H1 (cell line): ENCODE measurements around the gene OTOGL. TPM values are rescaled to one million over a fixed set of nuclear protein-coding genes. Genes with fewer than 3 reads are reported as not detected.
A peak's percentile ranks its signal among the peaks of the same experiment; 100 is the strongest.

ENCODE experiments used
- CTCF ChIA-PET: fragments of 300-600 bp; sonication (Branson Sonifier 250); formaldehyde crosslinking; loops from one replicate; lab custom pipeline; 2021; ENCODE audit not compliant: partially characterized antibody; lab: Charles Lee
- POLR2A ChIA-PET: fragments of 300-600 bp; sonication (Branson Sonifier 250); formaldehyde crosslinking; loops from one replicate; lab custom pipeline; 2021; ENCODE audit warnings: inconsistent platforms; ENCODE audit not compliant: partially characterized antibody; lab: Charles Lee
- DNase-seq, 2 experiments: peaks; one replicate each; pipeline versions ENCODE4 v3.0.0 to v3.0.0-alpha.2; 2010 to 2022; ENCODE audit warnings: low spot score in 2 of 2, low read depth in 1 of 2, mixed read lengths in 1 of 2
- FAIRE-seq: peaks from 2 replicates; lab custom pipeline; 2011; peaks lifted over from hg19 to GRCh38; lab: Jason Lieb, UNC
- H2AFZ ChIP-seq: 2 replicates; pipeline ENCODE4 v1.8.1; 2012; ENCODE audit warnings: low read length, inconsistent platforms
- H2AK5ac ChIP-seq: 2 replicates; pipeline ENCODE4 v1.6.1; 2013; ENCODE audit warnings: low read depth, low read length
- H2BK120ac ChIP-seq: replicated peaks from 2 replicates; pipeline ENCODE3; 2013; ENCODE audit warnings: low read depth, low read length, inconsistent platforms
- H2BK12ac ChIP-seq: 2 replicates; pipeline ENCODE4 v1.6.1; 2013; ENCODE audit warnings: low read depth, low read length
- H2BK15ac ChIP-seq: 2 replicates; pipeline ENCODE4 v1.6.1; 2013; ENCODE audit warnings: low read length
- H2BK20ac ChIP-seq: 2 replicates; pipeline ENCODE4 v1.6.1; 2013; ENCODE audit warnings: low read length
- H2BK5ac ChIP-seq: 2 replicates; pipeline ENCODE4 v1.6.1; 2013; ENCODE audit warnings: low read depth, low read length
- H3K14ac ChIP-seq: 2 replicates; pipeline ENCODE4 v1.6.1; 2013; ENCODE audit warnings: inconsistent platforms; ENCODE audit not compliant: insufficient read length
- H3K18ac ChIP-seq: 2 replicates; pipeline ENCODE4 v1.6.1; 2013; ENCODE audit warnings: low read length; ENCODE audit errors: extremely low read depth
- H3K23ac ChIP-seq: 2 replicates; pipeline ENCODE4 v1.6.1; 2013; ENCODE audit warnings: inconsistent platforms; ENCODE audit not compliant: insufficient read length
- H3K23me2 ChIP-seq: 2 replicates; pipeline ENCODE4 v1.6.1; 2013; ENCODE audit warnings: low read depth, low read length
- H3K27ac ChIP-seq: 2 replicates; pipeline ENCODE4 v1.6.1; 2011; ENCODE audit warnings: low read depth, low read length, inconsistent platforms
- H3K27me3 ChIP-seq, 4 experiments: replicated peaks in 1 of 4; 1 replicate in 1 of 4; 2 replicates in 3 of 4; pipeline versions ENCODE4 v1.6.1 to v1.8.1; 2011 to 2013; ENCODE audit warnings: low read length in 3 of 4, mild to moderate bottlenecking in 3 of 4, inconsistent platforms in 2 of 4, mixed read lengths in 2 of 4, moderate library complexity in 1 of 4; ENCODE audit not compliant: control insufficient read depth in 3 of 4, insufficient read depth in 3 of 4; ENCODE audit errors: extremely low read depth in 1 of 4
- H3K36me3 ChIP-seq, 4 experiments: 2 replicates each; pipeline versions ENCODE4 v1.6.1 to v1.8.1; 2011 to 2013; ENCODE audit warnings: mild to moderate bottlenecking in 4 of 4, low read length in 3 of 4, moderate library complexity in 2 of 4, control low read depth in 1 of 4, inconsistent platforms in 1 of 4; ENCODE audit not compliant: insufficient read depth in 4 of 4, control insufficient read depth in 2 of 4
- H3K4ac ChIP-seq: replicated peaks from 2 replicates; pipeline ENCODE3; 2013; ENCODE audit warnings: low read length, low read depth, mixed read lengths, inconsistent platforms; ENCODE audit not compliant: insufficient read length
- H3K4me1 ChIP-seq, 4 experiments: replicated peaks in 1 of 4; 1 replicate in 1 of 4; 2 replicates in 3 of 4; pipeline versions ENCODE4 v1.6.1 to v1.8.1; 2011 to 2013; ENCODE audit warnings: low read length in 3 of 4, inconsistent platforms in 2 of 4, mixed read lengths in 1 of 4; ENCODE audit not compliant: insufficient read depth in 4 of 4, control insufficient read depth in 3 of 4
- H3K4me2 ChIP-seq, 2 experiments: 2 replicates each; pipeline versions ENCODE4 v1.6.1 to v1.8.1; 2011 to 2013; ENCODE audit warnings: low read depth in 2 of 2, low read length in 2 of 2, control low read depth in 1 of 2, inconsistent platforms in 1 of 2, mild to moderate bottlenecking in 1 of 2; ENCODE audit not compliant: insufficient read depth in 1 of 2
- H3K4me3 ChIP-seq, 4 experiments: fragments of 200-600, 300-600 bp in 1 of 4; sonication (generic), shearing (Covaris generic), sonication (Bioruptor Twin) in 1 of 4; 2 replicates each; pipeline versions ENCODE4 v1.5.1 to v1.8.1; 2011 to 2016; ENCODE audit warnings: low read length in 4 of 4, low read depth in 3 of 4, control low read depth in 2 of 4, inconsistent platforms in 2 of 4, mild to moderate bottlenecking in 2 of 4, mixed read lengths in 1 of 4, moderate library complexity in 1 of 4; ENCODE audit not compliant: insufficient read depth in 2 of 4; ENCODE audit errors: extremely low read depth in 1 of 4
- H3K56ac ChIP-seq: replicated peaks from 2 replicates; pipeline ENCODE3; 2013; ENCODE audit warnings: low read depth, mild to moderate bottlenecking, mixed read lengths, low read length, inconsistent platforms; ENCODE audit not compliant: insufficient read length
- H3K79me1 ChIP-seq: 2 replicates; pipeline ENCODE4 v1.6.1; 2013; ENCODE audit warnings: low read depth, low read length, control low read depth
- H3K79me2 ChIP-seq, 2 experiments: 2 replicates each; pipeline versions ENCODE4 v1.6.1 to v1.8.1; 2012 to 2013; ENCODE audit warnings: low read length in 2 of 2, mild to moderate bottlenecking in 2 of 2, inconsistent platforms in 1 of 2; ENCODE audit not compliant: insufficient read depth in 2 of 2, control insufficient read depth in 1 of 2
- H3K9ac ChIP-seq, 4 experiments: replicated peaks in 1 of 4; 1 replicate in 1 of 4; 2 replicates in 3 of 4; pipeline versions ENCODE4 v1.6.1 to v1.8.1; 2011 to 2013; ENCODE audit warnings: low read depth in 3 of 4, low read length in 3 of 4, control low read depth in 2 of 4, mild to moderate bottlenecking in 2 of 4, moderate library complexity in 2 of 4, inconsistent platforms in 1 of 4; ENCODE audit errors: extremely low read depth in 1 of 4
- H3K9me3 ChIP-seq, 2 experiments: 2 replicates each; pipeline versions ENCODE4 v1.6.1 to v1.8.1; 2012 to 2013; ENCODE audit warnings: mild to moderate bottlenecking in 2 of 2, moderate library complexity in 2 of 2, control low read depth in 1 of 2, inconsistent platforms in 1 of 2, low read depth in 1 of 2, low read length in 1 of 2, mixed read lengths in 1 of 2; ENCODE audit not compliant: insufficient read depth in 2 of 2
- H4K20me1 ChIP-seq, 2 experiments: replicated peaks in 1 of 2; 2 replicates each; pipeline versions ENCODE3 to v1.8.1; 2011 to 2013; ENCODE audit warnings: inconsistent platforms in 2 of 2, low read length in 2 of 2, mild to moderate bottlenecking in 1 of 2; ENCODE audit not compliant: insufficient read depth in 2 of 2, control insufficient read depth in 1 of 2
- H4K5ac ChIP-seq: 2 replicates; pipeline ENCODE4 v1.6.1; 2013; ENCODE audit warnings: low read length, low read depth, mixed read lengths, inconsistent platforms; ENCODE audit not compliant: insufficient read length
- H4K8ac ChIP-seq: 2 replicates; pipeline ENCODE4 v1.8.0; 2013; ENCODE audit warnings: mild to moderate bottlenecking, moderate library complexity, low read length, inconsistent platforms; ENCODE audit not compliant: insufficient read depth; ENCODE audit errors: extremely low read depth
- H4K91ac ChIP-seq: replicated peaks from 2 replicates; pipeline ENCODE3; 2013; ENCODE audit warnings: low read length, mixed read lengths, inconsistent platforms; ENCODE audit not compliant: insufficient read length
- CBX8 ChIP-seq: fragments of 300-800, 300-1000 bp; sonication (generic); IDR thresholded peaks from 2 replicates; pipeline ENCODE4 v1.7.1; 2016; ENCODE audit warnings: low read depth, low read length, borderline replicate concordance
- MAFK ChIP-seq: IDR thresholded peaks from 2 replicates; pipeline ENCODE4 v1.6.1; 2012; ENCODE audit warnings: low read depth, mild to moderate bottlenecking, improper control_type of control experiment, low read length
- WGBS, 2 experiments: shearing (Covaris generic) in 1 of 2; methylation state at CpG; one replicate each; pipeline versions ENCODE4 v1.1.6 to v1.1.7; 2013 to 2015; ENCODE audit warnings: low lambda C conversion rate in 2 of 2, mixed read lengths in 2 of 2, inconsistent platforms in 1 of 2, low coverage in 1 of 2, missing lambda C conversion rate in 1 of 2; ENCODE audit not compliant: insufficient replicate concordance in 2 of 2, insufficient coverage in 1 of 2, insufficient read length in 1 of 2; ENCODE audit errors: extremely low coverage in 1 of 2, missing lambda C conversion rate in 1 of 2; 5-methylcytosine and 5-hydroxymethylcytosine counted together
- polyA plus RNA-seq, 7 experiments: library from polyadenylated mRNA; depleted of rRNA in 3 of 7; stranded (reverse) in 5 of 7; unstranded in 2 of 7; fragments of >200 nt in 5 of 7; fragments of 200-250 nt in 2 of 7; gene quantifications; 1 replicate in 5 of 7; 2 replicates in 1 of 7; 4 replicates in 1 of 7; pipeline versions ENCODE4 v1.2.1 to v1.2.3, GENCODE V29; 2011 to 2013; ENCODE audit warnings: missing spikeins in 2 of 7, mixed read lengths in 2 of 7
- total RNA-seq: library from RNA; stranded (reverse); fragmentation: NEBNext Ultra II Directional; extraction: Animal tissue kit (Norgen Biotek cat#: 25700); gene quantifications from 2 replicates; pipeline ENCODE4 v1.2.1, GENCODE V29; 2021

OTOGL gene
- total and polyA plus RNA-seq, 2 of the 8 experiments (the other 6 are each of a cell fraction or from before 2014, with no cell fraction given), result 0.12 to 0.17 TPM

GRCh38 chr12:80183939-80184338 is 84.6 kb downstream of the OTOGL start:
- no peak overlapping the region for H3K4me2 ChIP-seq
- H2BK5ac ChIP-seq, result no peak overlapping the region
- H3K36me3 ChIP-seq, result no peaks in the 10 kb centered on the region
- 86% methylated on average over 2 of the region's 2 CpGs; no CpG with 5 or more reads in 1 of the 2 experiments for WGBS, 2 experiments
- H2BK20ac ChIP-seq, result no peak overlapping the region
- H3K79me2 ChIP-seq, result no peaks in the 10 kb centered on the region
- no peak overlapping the region for H3K14ac ChIP-seq
- H2BK120ac ChIP-seq, result no peak overlapping the region
- no peaks in the 10 kb centered on the region for H3K79me1 ChIP-seq
- no peak overlapping the region for H3K4ac ChIP-seq
- no peak overlapping the region for H3K23ac ChIP-seq
- no peaks in the 10 kb centered on the region for H3K9me3 ChIP-seq
- no peak overlapping the region for H4K91ac ChIP-seq
- H3K18ac ChIP-seq, result no peak overlapping the region
- no peak overlapping the region for H2BK12ac ChIP-seq
- no peaks in the 10 kb centered on the region; a peak in 1 of 7 replicates for H3K27me3 ChIP-seq
- no peak overlapping the region for H2AFZ ChIP-seq
- H3K9ac ChIP-seq, result no peak overlapping the region
- no peaks in the 10 kb centered on the region for H3K23me2 ChIP-seq
- CTCF ChIA-PET, result interaction anchor here (0.9 kb wide), 2 partner anchors 146 to 170 kb away, joined by 3 read pairs; no protein-coding TSS in a partner anchor
- H3K4me1 ChIP-seq, result 0 out of 7 replicates have a peak, but pooled peaks cover 0 to 2% (median 0%) of the 10 kb centered on the region in 4 experiments
- H2BK15ac ChIP-seq, result no peak overlapping the region
- TF ChIP-seq CBX8 (no peak), MAFK (peak; percentile 44; the same call in 1 of the 2 replicates)
- DNase-seq (no peak), FAIRE-seq (no peak)
- H2AK5ac ChIP-seq, result no peak overlapping the region
- no peaks in the 10 kb centered on the region for H4K20me1 ChIP-seq
- no peak overlapping the region for H3K27ac ChIP-seq
- H4K8ac ChIP-seq, result no peak overlapping the region
- no peak overlapping the region for H4K5ac ChIP-seq
- H3K4me3 ChIP-seq, result no peak overlapping the region
- no peak overlapping the region for H3K56ac ChIP-seq
- POLR2A ChIA-PET, result no interaction called here
